ENCODE measurements around the gene KXD1. TPM values are rescaled to one million over a fixed set of nuclear protein-coding genes. Genes with fewer than 3 reads are reported as not detected.

The KXD1 gene
- polyA plus RNA-seq, 6 donors from 2014 or later = 75.3 to 108 (median 84.5) TPM

GRCh38 chr19:18603255-18603957 is 45.7 kb downstream of the KXD1 start:
- H3K27me3 Mint-ChIP-seq = peaks cover 22 to 76% (median 44%) of the 10 kb centered on the region in 3 donors
- peak; percentile 65 to 67 for ATAC-seq (ENCODE audit: low read depth in 2 of 2)
- DNase-seq = no peak

GRCh38 chr19:18603958-18604819 is 46.5 kb downstream of the KXD1 start:
- H3K4me3 Mint-ChIP-seq = no peak overlapping the region
- H3K27ac Mint-ChIP-seq = peak overlapping the region in 1 of 6 donors; percentile 60
- DNase-seq (no peak), ATAC-seq (ENCODE audit: low read depth in 2 of 2) (no peak)
- H3K36me3 Mint-ChIP-seq = no peaks in the 10 kb centered on the region
- peaks cover 0 to 2% (median 0%) of the 10 kb centered on the region in 7 donors for H3K9me3 Mint-ChIP-seq
- H3K27me3 Mint-ChIP-seq = peaks cover 30 to 76% (median 52%) of the 10 kb centered on the region in 3 donors
- H3K4me1 Mint-ChIP-seq = peaks cover 12 to 33% (median 26%) of the 10 kb centered on the region in 3 donors

More at GRCh38 chr19:18603255-18603957, 45.7 kb downstream of the KXD1 start:
- no peaks in the 10 kb centered on the region for H3K36me3 Mint-ChIP-seq
- H3K9me3 Mint-ChIP-seq = peaks cover 0 to 2% (median 0%) of the 10 kb centered on the region in 7 donors
- peaks cover 10 to 26% (median 18%) of the 10 kb centered on the region in 3 donors for H3K4me1 Mint-ChIP-seq
- H3K4me3 Mint-ChIP-seq = peak overlapping the region in 2 of 8 donors; percentile 13 to 42
- H3K27ac Mint-ChIP-seq = peak overlapping the region in 1 of 6 donors; percentile 25

- H3K27ac Mint-ChIP-seq = peak overlapping the region in 1 of 6 donors; percentile 47
- peaks cover 0 to 2% (median 0%) of the 10 kb centered on the region in 7 donors for H3K9me3 Mint-ChIP-seq
- H3K36me3 Mint-ChIP-seq = no peaks in the 10 kb centered on the region
- ATAC-seq (ENCODE audit: low read depth in 2 of 2) = no peak
- H3K4me3 Mint-ChIP-seq = peak overlapping the region in 1 of 8 donors; percentile 48
- no peak for DNase-seq
- peaks cover 35 to 76% (median 58%) of the 10 kb centered on the region in 3 donors for H3K27me3 Mint-ChIP-seq
- H3K4me1 Mint-ChIP-seq = peaks cover 14 to 36% (median 26%) of the 10 kb centered on the region in 3 donors
Measured at GRCh38 chr19:18604820-18605159, 47.1 kb downstream of the KXD1 start.

GRCh38 chr19:18605196-18605545 is 47.5 kb downstream of the KXD1 start:
- H3K27me3 Mint-ChIP-seq = peaks cover 35 to 76% (median 61%) of the 10 kb centered on the region in 3 donors
- no peak for ATAC-seq (ENCODE audit: low read depth in 2 of 2)

GRCh38 chr19:18605546-18606280 is 48.0 kb downstream of the KXD1 start:
- H3K27ac Mint-ChIP-seq = peak overlapping the region in 4 of 6 donors; percentile 45 to 90 (median 72)
- no peak for DNase-seq
- H3K27me3 Mint-ChIP-seq = peaks cover 35 to 72% (median 62%) of the 10 kb centered on the region in 3 donors
- H3K4me1 Mint-ChIP-seq = peaks cover 14 to 36% (median 26%) of the 10 kb centered on the region in 3 donors
- H3K4me3 Mint-ChIP-seq = peak overlapping the region; percentile 28 to 84 (median 56)
- H3K36me3 Mint-ChIP-seq = no peaks in the 10 kb centered on the region
- peaks cover 0 to 2% (median 0%) of the 10 kb centered on the region in 7 donors for H3K9me3 Mint-ChIP-seq
- ATAC-seq (ENCODE audit: low read depth in 2 of 2) = no peak

More at GRCh38 chr19:18605196-18605545, 47.5 kb downstream of the KXD1 start:
- Mint-ChIP-seq H3K4me3 (peak overlapping the region in 7 of 8 donors; percentile 28 to 84 (median 65)), H3K4me1 (peaks cover 14 to 36% (median 26%) of the 10 kb centered on the region in 3 donors), H3K9me3 (peaks cover 0 to 2% (median 0%) of the 10 kb centered on the region in 7 donors), H3K36me3 (no peaks in the 10 kb centered on the region), H3K27ac (peak overlapping the region in 4 of 6 donors; percentile 45 to 90 (median 72))
- DNase-seq = no peak

- no peak for ATAC-seq (ENCODE audit: low read depth in 2 of 2)
- H3K27me3 Mint-ChIP-seq = peaks cover 41 to 74% (median 66%) of the 10 kb centered on the region in 3 donors
- H3K4me3 Mint-ChIP-seq = peak within 1 kb of the TSS in 7 of 8 donors; percentile 35 to 84 (median 65)
- peak within 1 kb of the TSS in 3 of 6 donors; percentile 55 to 81 (median 59) for H3K27ac Mint-ChIP-seq
- H3K9me3 Mint-ChIP-seq = peaks cover 0 to 2% (median 0%) of the 10 kb centered on the region in 7 donors
- no peak for DNase-seq
- H3K36me3 Mint-ChIP-seq = no peaks in the 10 kb centered on the region
- H3K4me1 Mint-ChIP-seq = peaks cover 20 to 42% (median 31%) of the 10 kb centered on the region in 3 donors
Measured at GRCh38 chr19:18606281-18607225, 48.9 kb downstream of the KXD1 start, which contains the start of gene CRLF1. Gene CRLF1, minus strand, starts transcription at chr19:18606799. Its CDS starts 143 bp downstream, at chr19:18606656.

- Mint-ChIP-seq H3K27ac (peak overlapping the region in 2 of 6 donors; percentile 59 to 81), H3K4me3 (peak overlapping the region in 6 of 8 donors; percentile 34 to 72 (median 46)), H3K36me3 (no peaks in the 10 kb centered on the region), H3K9me3 (peaks cover 0 to 2% (median 0%) of the 10 kb centered on the region in 7 donors), H3K4me1 (peaks cover 26 to 50% (median 38%) of the 10 kb centered on the region in 3 donors), H3K27me3 (peaks cover 44 to 74% (median 66%) of the 10 kb centered on the region in 3 donors)
- ATAC-seq (ENCODE audit: low read depth in 2 of 2) = no peak
- DNase-seq = no peak
Measured at GRCh38 chr19:18607226-18608101, 49.8 kb downstream of the KXD1 start.

GRCh38 chr19:18608102-18608804 is 50.6 kb downstream of the KXD1 start:
- ATAC-seq (ENCODE audit: low read depth in 2 of 2) (no peak), DNase-seq (no peak)
- no peaks in the 10 kb centered on the region for H3K36me3 Mint-ChIP-seq
- peaks cover 25 to 50% (median 37%) of the 10 kb centered on the region in 3 donors for H3K4me1 Mint-ChIP-seq
- no peak overlapping the region for H3K27ac Mint-ChIP-seq
- peaks cover 0 to 2% (median 0%) of the 10 kb centered on the region in 7 donors for H3K9me3 Mint-ChIP-seq
- peak overlapping the region in 6 of 8 donors; percentile 2 to 75 (median 46) for H3K4me3 Mint-ChIP-seq
- peaks cover 40 to 72% (median 66%) of the 10 kb centered on the region in 3 donors for H3K27me3 Mint-ChIP-seq

- peaks cover 29 to 56% (median 39%) of the 10 kb centered on the region in 3 donors for H3K4me1 Mint-ChIP-seq
- H3K9me3 Mint-ChIP-seq = peaks cover 0 to 2% (median 0%) of the 10 kb centered on the region in 7 donors
- H3K4me3 Mint-ChIP-seq = peak overlapping the region in 6 of 8 donors; percentile 2 to 75 (median 44)
- no peak for DNase-seq
- no peaks in the 10 kb centered on the region for H3K36me3 Mint-ChIP-seq
- peaks cover 38 to 78% (median 70%) of the 10 kb centered on the region in 3 donors for H3K27me3 Mint-ChIP-seq
- peak overlapping the region in 1 of 6 donors; percentile 84 for H3K27ac Mint-ChIP-seq
- ATAC-seq (ENCODE audit: low read depth in 2 of 2) = no peak
Measured at GRCh38 chr19:18608805-18609716, 51.4 kb downstream of the KXD1 start.

GRCh38 chr19:18609717-18610051 is 52.0 kb downstream of the KXD1 start:
- ATAC-seq (ENCODE audit: low read depth in 2 of 2) = no peak
- Mint-ChIP-seq H3K27ac (no peak overlapping the region), H3K4me1 (peaks cover 32 to 59% (median 41%) of the 10 kb centered on the region in 3 donors), H3K4me3 (peak overlapping the region in 1 of 8 donors; percentile 51), H3K27me3 (peaks cover 38 to 79% (median 73%) of the 10 kb centered on the region in 3 donors), H3K9me3 (peaks cover 0 to 2% (median 0%) of the 10 kb centered on the region in 7 donors), H3K36me3 (no peaks in the 10 kb centered on the region)
- DNase-seq = no peak
